Nephron progenitor cell (in vitro differentiated cells): ENCODE data around the gene MAU2.

ENCODE experiments used
- DNase-seq: peaks from one replicate; pipeline ENCODE4 v3.0.0; 2021
- H3K27ac Mint-ChIP-seq: 2 replicates; pipeline ENCODE4 v1.8.0; 2021; ENCODE audit warnings: mild to moderate bottlenecking, moderate library complexity, mixed read lengths
- H3K27me3 Mint-ChIP-seq: 2 replicates; pipeline ENCODE4 v1.8.0; 2021; ENCODE audit warnings: mild to moderate bottlenecking, low read depth, mixed read lengths; ENCODE audit not compliant: poor library complexity
- H3K36me3 Mint-ChIP-seq: 2 replicates; pipeline ENCODE4 v1.8.0; 2021; ENCODE audit warnings: low read depth, mixed read lengths
- H3K4me1 Mint-ChIP-seq: 2 replicates; pipeline ENCODE4 v1.8.0; 2021; ENCODE audit warnings: mixed read lengths
- H3K4me3 Mint-ChIP-seq: 2 replicates; pipeline ENCODE4 v1.8.0; 2021; ENCODE audit warnings: mild to moderate bottlenecking, moderate library complexity, mixed read lengths
- H3K9me3 Mint-ChIP-seq: 2 replicates; pipeline ENCODE4 v1.8.0; 2021; ENCODE audit warnings: mild to moderate bottlenecking, moderate library complexity, mixed read lengths
- CTCF ChIP-seq: fragments of 200-600 bp; sonication (generic); IDR thresholded peaks from 2 replicates; pipeline ENCODE4 v1.5.0; 2021; ENCODE audit warnings: antibody characterized with exemption

MAU2 gene

GRCh38 chr19:19320361-19321140 is at the start of gene MAU2, which contains the start of gene SUGP1:
TSS of gene MAU2 (plus strand) at chr19:19320829. CDS start at chr19:19320860, 31 bp downstream.
TSS of gene SUGP1 (minus strand) at chr19:19320509. CDS start at chr19:19320496, 13 bp downstream.
- peak; percentile 90 for DNase-seq
- H3K9me3 Mint-ChIP-seq, result no peaks in the 10 kb centered on the region
- H3K36me3 Mint-ChIP-seq, result peaks cover 34% of the 10 kb centered on the region
- peak within 1 kb of the TSS; percentile 99 for H3K4me3 Mint-ChIP-seq
- H3K4me1 Mint-ChIP-seq, result peaks cover 47% of the 10 kb centered on the region
- peaks cover 4% of the 10 kb centered on the region for H3K27me3 Mint-ChIP-seq
- H3K27ac Mint-ChIP-seq, result peak within 1 kb of the TSS; percentile 100
- TF ChIP-seq CTCF, result no peak

GRCh38 chr19:19271828-19272599 is 48.6 kb upstream of the MAU2 start:
- DNase-seq, result no peak
- Mint-ChIP-seq H3K36me3 (peaks cover 5% of the 10 kb centered on the region), H3K27me3 (peaks cover 4% of the 10 kb centered on the region), H3K9me3 (no peaks in the 10 kb centered on the region), H3K27ac (no peak overlapping the region), H3K4me3 (peak overlapping the region; percentile 85), H3K4me1 (peaks cover 14% of the 10 kb centered on the region)
- TF ChIP-seq CTCF, result no peak

GRCh38 chr19:19274146-19274545 is 46.5 kb upstream of the MAU2 start:
- Mint-ChIP-seq H3K4me3 (no peak overlapping the region), H3K27ac (peak overlapping the region; percentile 47), H3K27me3 (peaks cover 4% of the 10 kb centered on the region), H3K36me3 (peaks cover 11% of the 10 kb centered on the region), H3K4me1 (peaks cover 14% of the 10 kb centered on the region), H3K9me3 (no peaks in the 10 kb centered on the region)
- no peak for TF ChIP-seq CTCF
- no peak for DNase-seq

GRCh38 chr19:19274716-19275565 is 45.7 kb upstream of the MAU2 start:
- Mint-ChIP-seq H3K27me3 (peaks cover 4% of the 10 kb centered on the region), H3K4me1 (peaks cover 14% of the 10 kb centered on the region), H3K36me3 (peaks cover 11% of the 10 kb centered on the region), H3K4me3 (no peak overlapping the region), H3K27ac (no peak overlapping the region), H3K9me3 (no peaks in the 10 kb centered on the region)
- DNase-seq, result no peak
- TF ChIP-seq CTCF, result no peak

GRCh38 chr19:19276386-19276785 is 44.2 kb upstream of the MAU2 start:
- DNase-seq, result no peak
- Mint-ChIP-seq H3K27me3 (peaks cover under 1% of the 10 kb centered on the region), H3K4me3 (no peak overlapping the region), H3K4me1 (peaks cover 14% of the 10 kb centered on the region), H3K27ac (no peak overlapping the region), H3K9me3 (no peaks in the 10 kb centered on the region), H3K36me3 (peaks cover 20% of the 10 kb centered on the region)
- TF ChIP-seq CTCF, result no peak
